Stimulated activated CD8-positive, alpha-beta memory T cell treated with anti-CD3 and anti-CD28 coated beads, Interleukin-12 subunit alpha, Interleukin-12 subunit beta, amount 100 ng/mL, for 1 hour (primary cell): ENCODE data around the gene ST8SIA4.

Experiments
- DNase-seq: peaks from one replicate; pipeline ENCODE4 v3.0.0-alpha.2; 2020; ENCODE audit warnings: low read depth

The ST8SIA4 gene

GRCh38 chr5:100832252-100833230 is 70.5 kb downstream of the ST8SIA4 start:
- DNase-seq: no peak

GRCh38 chr5:100828898-100829356 is 74.2 kb downstream of the ST8SIA4 start:
- no peak for DNase-seq

GRCh38 chr5:100828071-100828897 is 74.8 kb downstream of the ST8SIA4 start:
- DNase-seq: no peak

GRCh38 chr5:100827481-100827889 is 75.6 kb downstream of the ST8SIA4 start:
- no peak for DNase-seq

- DNase-seq: no peak
These were observed 76.9 kb downstream of the ST8SIA4 start for GRCh38 chr5:100826133-100826532.

GRCh38 chr5:100824635-100825034 is 78.4 kb downstream of the ST8SIA4 start:
- no peak for DNase-seq

- DNase-seq: no peak
These were observed 79.3 kb downstream of the ST8SIA4 start for GRCh38 chr5:100823812-100824211.

- no peak for DNase-seq
These were observed 81.3 kb downstream of the ST8SIA4 start for GRCh38 chr5:100821751-100822150.

GRCh38 chr5:100818340-100818739 is 84.7 kb downstream of the ST8SIA4 start:
- DNase-seq: no peak

- no peak for DNase-seq
These were observed 99.7 kb downstream of the ST8SIA4 start for GRCh38 chr5:100803397-100803796.

GRCh38 chr5:100802208-100802607 is 100.9 kb downstream of the ST8SIA4 start:
- DNase-seq: no peak

GRCh38 chr5:100800562-100800961 is 102.5 kb downstream of the ST8SIA4 start:
- DNase-seq: no peak

GRCh38 chr5:100799166-100799565 is 103.9 kb downstream of the ST8SIA4 start:
- DNase-seq: no peak

GRCh38 chr5:100797861-100798260 is 105.2 kb downstream of the ST8SIA4 start:
- no peak for DNase-seq

- DNase-seq: no peak
These were observed 106.2 kb downstream of the ST8SIA4 start for GRCh38 chr5:100796851-100797250.

GRCh38 chr5:100794844-100795243 is 108.2 kb downstream of the ST8SIA4 start:
- DNase-seq: no peak

- no peak for DNase-seq
These were observed 108.9 kb downstream of the ST8SIA4 start for GRCh38 chr5:100794218-100794617.

GRCh38 chr5:100792781-100793180 is 110.3 kb downstream of the ST8SIA4 start:
- DNase-seq: no peak

GRCh38 chr5:100791391-100791790 is 111.7 kb downstream of the ST8SIA4 start:
- no peak for DNase-seq

- no peak for DNase-seq
These were observed 112.1 kb downstream of the ST8SIA4 start for GRCh38 chr5:100790951-100791350.

- DNase-seq: no peak
These were observed 112.9 kb downstream of the ST8SIA4 start for GRCh38 chr5:100790170-100790665.

GRCh38 chr5:100789694-100790093 is 113.4 kb downstream of the ST8SIA4 start:
- DNase-seq: no peak

GRCh38 chr5:100788417-100788816 is 114.7 kb downstream of the ST8SIA4 start:
- DNase-seq: no peak
